Ovary (tissue), 3 donors: Measurements from ENCODE around the gene HOXB9.

Experiments used
- CTCF ChIP-seq, 3 donors: fragments of 450-650 bp in 2 of 3; fragments of 200-600 bp in 1 of 3; IDR thresholded peaks; one replicate each; pipeline versions ENCODE4 v1.5.1 to v1.8.0; 2016 to 2022; ENCODE audit warnings: antibody characterized with exemption in 3 of 3, mild to moderate bottlenecking in 1 of 3
- POLR2A ChIP-seq: fragments of 450-650 bp; IDR thresholded peaks from one replicate; pipeline ENCODE4 v1.6.1; 2017; ENCODE audit warnings: antibody characterized with exemption, mild to moderate bottlenecking, moderate library complexity
- donor health status: DM: no; HTN: no; CAD: no.

- no peak for TF ChIP-seq POLR2A
- TF ChIP-seq CTCF (IDR thresholded peaks at IDR 0.05): no peak
These were observed 13.7 kb downstream of the HOXB9 start for GRCh38 chr17:48612456-48612853.
